GM21367 (cell line): Measurements from ENCODE around the gene RASGEF1C.

Experiments used
- ATAC-seq: cut with Tn5 transposase; IDR thresholded peaks from one replicate; pipeline ENCODE4 v1.9.1; 2021; ENCODE audit not compliant: unreplicated experiment

Gene RASGEF1C

DNA sequence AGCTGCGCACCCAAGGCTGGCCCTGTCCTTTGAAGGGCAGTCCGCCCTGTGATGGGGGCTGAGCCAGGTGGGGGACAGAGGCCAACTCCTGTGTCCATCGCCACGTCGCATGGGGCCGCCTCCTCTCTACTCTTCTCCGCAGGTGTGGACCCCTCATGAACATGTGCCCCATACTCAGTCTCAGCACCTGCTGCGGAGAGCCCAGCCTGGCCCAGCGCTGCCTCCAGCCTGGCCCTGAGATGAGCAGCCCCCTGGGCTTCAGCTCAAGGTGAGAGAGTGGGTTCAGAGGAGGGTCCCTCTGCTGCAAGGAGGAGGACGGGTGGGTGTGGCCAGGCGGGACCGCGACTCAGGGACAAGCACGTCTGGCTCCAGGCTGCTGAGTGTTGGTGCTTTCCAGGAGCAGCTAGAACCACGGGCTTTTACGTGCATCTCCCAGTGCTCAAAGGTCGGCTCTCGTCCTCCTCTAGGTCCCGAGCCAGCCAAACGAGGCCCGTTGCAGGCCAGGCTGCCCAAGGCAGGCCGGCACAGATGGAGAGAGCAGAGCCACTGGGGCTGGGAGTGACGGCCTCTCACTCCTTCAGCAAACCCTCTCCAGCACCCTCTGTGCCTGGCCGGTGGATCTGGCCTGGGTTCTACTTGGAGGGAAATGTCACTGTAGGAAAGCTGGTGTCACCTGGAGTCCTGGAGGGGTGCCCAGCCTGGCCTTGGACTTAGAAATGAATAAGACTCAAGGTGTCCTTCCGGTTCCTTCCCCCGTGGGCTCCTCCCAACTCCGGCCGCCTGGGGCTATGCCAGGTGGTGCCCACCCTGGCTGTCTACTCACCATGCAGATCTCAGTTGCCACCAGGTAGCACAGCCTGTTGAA is 88.5 kb downstream of the RASGEF1C start:
- no peak for ATAC-seq

DNA sequence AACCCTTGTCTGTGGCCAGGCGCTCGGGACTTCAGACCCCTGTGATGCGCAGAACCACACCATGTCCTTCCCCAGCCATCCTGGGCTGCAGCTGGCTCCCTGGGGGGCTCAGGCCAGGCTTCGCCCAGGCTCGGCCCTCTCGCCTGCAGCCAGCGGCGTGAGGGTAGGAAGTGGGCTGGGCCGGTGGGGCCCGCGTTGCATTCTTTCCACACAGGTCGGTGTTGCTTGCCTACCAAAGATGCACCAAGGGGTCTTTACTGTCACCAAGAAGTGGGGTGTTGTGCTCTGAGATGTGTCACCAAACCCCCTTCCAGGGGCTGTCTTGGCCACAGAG is 89.1 kb downstream of the RASGEF1C start:
- ATAC-seq = no peak

DNA sequence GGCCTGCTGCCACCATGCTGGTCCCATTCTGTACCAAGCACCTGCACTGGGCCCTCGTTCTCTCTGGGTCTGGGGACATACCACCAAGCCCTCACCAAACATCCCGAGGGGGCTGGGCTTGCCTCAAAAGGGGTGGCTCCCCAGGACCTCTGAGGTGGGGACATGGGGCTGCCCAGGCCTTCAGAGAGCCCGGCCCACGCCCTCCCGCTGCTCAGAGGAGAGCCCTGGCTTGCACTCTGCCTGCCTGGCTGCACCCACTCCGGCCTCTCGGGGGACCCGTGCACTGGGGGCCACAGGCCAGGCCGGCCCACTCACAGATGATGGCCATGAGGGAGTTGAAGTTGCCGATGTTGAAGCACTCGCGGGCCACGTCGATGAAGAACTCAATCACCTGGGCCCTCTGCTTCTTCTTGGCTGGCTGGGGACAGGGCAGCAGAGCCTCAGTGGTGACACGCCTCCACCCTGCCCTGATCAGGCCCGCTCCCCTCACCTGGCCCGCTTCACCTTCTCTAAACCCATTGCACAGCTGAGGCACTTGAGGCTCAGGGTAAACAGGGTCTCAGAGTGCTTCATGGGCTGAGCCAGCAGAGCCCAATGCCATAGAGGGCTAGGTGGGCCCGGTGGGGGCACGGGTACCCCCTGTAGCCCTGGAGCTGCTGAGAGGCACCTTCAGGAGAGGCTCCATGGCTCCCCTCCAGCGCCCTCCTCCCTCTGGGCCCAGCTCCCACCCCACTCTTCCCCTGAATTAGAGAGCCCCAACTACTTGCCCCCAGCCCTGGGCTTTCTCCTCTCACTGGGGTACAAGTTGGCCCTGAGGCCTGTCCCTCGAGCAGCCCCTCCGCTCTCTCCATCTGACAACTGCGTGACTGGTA is 89.7 kb downstream of the RASGEF1C start:
- no peak for ATAC-seq

DNA sequence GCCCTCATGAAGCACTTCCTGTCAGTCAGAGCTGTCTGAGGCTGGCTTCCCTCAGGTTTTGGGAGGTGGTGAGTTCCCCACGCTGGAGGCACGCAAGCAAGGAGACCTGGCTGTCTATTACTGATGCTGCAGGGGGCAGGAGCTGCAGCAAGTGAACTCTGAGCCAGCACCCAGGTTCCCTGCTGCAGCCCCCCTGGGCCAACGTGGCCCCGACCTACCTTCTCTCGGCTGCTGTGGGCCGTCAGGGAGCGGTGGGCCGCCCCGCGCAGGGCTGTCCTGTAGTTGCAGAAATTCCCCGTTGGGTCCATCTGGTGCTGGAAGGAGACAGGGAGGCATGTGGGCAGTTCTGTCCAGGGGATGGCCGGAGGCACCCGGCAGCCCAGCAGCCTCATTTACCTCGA is 90.6 kb downstream of the RASGEF1C start:
- ATAC-seq = no peak

DNA sequence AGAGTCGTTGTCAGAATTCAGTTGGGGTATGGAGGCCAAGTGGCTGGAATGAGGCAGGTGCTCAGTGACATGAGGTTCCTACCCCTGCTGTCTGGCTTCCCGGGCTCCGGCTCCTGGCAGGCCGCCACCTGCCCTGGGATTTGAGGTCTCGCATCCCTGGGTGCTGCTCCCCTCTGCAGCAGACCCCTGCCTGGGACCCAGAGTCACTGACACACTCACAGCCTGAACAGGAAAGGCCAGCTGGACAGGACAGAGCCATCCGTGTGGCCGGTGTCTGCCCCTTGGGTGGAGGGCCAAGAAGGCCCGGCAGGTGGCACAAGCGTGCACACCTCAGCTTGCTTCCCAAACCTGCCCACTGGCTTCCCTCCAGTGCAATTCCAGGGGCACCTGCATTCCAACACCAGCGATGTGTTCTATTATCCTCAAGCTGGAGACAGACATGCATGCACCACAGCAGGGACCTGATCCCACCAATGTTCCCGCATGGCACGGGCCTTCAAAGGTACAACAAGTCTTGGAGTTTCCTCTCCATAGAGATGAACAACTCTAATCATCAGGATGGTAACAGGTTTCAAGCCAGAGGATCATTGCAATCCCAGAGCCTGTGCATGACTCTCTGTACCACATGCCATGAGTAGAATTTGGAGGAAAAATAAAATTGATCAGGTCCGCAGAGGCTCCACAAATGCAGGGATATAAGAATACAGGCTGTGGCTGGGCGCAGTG is 91.8 kb downstream of the RASGEF1C start:
- no peak for ATAC-seq

DNA sequence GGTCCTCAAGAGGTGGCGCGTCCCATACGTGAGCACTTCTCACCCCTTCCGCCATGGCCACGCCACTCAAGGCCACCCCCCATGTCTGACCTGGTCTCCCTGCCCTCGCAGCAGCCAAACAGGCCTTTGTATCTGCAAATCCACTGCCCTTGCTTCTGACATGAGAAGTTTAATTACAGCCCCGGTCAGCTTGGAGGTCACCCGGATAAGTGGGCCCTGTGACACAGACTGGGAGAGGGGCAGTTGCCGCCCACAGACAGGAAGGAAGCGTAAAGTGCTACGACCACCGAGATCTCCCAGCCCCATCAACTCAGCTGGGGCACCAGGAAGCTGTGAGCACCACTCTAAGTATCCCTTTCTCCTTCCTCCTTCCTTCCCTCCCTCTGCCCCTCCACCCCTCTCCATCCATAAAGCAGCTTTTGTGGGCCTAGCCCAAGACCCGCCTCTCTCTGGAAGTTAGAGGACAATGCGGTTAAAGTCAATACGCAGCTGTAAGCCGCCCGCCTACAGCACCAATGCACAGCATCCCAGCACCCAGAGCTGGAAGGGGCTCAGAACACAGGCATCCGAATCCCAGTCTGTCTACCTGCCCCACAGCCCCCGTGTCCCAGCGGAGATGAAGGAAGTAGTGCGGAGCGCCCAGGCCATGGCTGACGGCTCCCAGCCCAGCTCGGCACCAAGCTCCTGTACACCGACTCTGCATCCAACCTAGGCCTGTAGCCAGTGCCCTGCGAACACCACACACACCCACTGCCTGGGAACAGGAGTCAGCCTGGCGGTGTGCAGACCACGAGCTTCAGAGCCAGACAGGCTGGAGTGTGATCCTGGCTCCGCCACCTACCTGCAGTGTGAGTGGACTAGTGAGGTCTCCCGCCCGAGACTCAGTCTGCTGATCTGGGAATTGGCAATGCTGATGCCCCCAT is 92.7 kb downstream of the RASGEF1C start:
- ATAC-seq = no peak

DNA sequence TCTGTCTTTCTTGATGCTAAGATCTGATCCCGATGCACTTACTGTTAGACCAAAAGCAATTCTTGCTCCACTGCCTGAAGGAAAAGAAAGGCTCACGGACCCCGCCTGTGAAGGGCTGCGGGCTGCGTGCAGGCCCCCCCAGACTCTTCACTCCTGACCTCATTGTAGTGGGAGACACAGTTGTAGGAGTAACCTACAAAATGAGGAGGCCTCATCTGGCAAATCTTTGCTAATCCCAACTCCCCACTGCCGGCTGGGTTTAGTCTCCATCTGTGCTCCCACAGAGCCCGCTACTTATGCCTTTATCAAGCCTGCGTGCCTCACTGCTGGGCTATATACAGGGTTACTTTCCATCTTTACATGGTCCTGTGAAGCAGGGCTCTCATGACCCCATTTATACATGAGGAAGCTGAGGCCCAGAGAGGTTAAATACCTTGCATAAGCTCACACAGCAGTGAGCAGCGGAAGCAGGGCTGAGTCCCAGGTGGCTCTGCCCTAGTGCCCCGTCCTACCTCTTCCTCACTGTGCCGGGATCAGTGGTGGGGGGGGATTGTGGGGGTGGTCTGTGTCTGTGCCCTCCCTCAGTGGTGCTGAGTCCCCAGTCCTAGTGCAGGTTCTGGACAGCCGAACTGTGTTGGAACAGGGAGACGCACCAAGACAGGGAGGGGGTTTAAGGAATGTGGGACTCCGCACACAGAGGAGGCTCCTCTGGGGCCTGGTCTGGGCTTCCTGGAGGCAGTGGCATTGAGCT is 93.5 kb downstream of the RASGEF1C start:
- no peak for ATAC-seq

DNA sequence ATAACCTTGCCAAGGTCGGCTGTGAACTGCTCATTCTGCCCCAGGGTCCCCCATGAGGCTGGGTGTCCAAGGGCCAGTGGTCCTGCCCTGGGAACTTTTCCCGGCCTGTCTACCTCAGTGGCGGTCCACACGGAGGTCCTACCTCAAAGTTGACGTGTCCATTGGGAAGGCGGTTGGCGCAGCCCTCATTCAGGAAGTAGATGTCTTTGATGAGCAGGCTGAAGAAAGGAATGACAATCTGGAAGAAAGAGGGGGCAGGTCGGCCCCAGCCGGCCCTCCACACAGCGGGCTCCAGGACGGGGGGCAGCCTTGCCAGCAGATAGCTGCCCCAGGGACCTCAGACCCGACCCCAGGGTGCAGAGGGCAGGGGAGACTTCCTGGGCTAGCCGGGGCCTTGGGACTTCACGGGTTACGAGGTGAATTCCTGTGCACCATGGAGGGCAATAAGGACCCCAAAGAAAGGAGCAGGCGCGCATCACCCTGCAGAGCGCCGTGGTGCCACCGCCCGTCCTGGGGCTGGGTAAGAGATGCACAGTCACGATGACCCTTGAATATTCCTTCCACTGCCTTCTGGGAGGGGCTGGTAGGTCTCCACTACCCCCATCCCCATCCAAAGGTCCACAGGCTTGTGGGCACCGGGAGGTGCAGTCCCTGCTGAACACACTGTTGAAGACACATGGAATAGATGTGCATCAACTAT is 94.6 kb downstream of the RASGEF1C start:
- no peak for ATAC-seq

DNA sequence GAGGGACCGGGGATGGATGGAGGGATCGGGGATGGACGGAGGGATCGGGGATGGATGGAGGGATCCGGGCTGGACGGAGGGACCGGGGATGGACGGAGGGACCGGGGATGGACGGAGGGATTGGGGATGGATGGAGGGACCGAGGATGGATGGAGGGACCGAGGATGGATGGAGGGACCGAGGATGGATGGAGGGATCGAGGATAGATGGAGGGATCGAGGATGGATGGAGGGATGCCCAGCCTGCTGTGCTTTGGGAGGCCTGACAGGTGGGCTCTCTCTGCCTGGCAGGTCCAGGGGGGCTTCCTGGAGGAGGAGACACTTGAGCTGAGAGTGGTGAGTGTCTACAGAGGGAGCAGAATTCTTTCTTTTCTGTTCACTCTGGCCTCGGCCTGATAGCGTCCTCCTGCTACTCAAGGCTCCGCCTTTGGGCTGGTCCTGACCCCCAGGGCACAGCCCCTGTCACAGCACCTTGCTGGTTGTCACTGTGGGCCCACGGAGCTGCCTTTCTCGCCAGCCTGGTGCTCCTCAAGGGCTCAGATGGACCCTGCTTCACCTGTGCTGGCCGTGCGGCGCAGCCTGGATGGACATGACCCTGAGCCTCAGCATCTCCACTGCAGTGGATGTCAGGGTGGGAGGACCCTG is 95.2 kb downstream of the RASGEF1C start:
- ATAC-seq = no peak

DNA sequence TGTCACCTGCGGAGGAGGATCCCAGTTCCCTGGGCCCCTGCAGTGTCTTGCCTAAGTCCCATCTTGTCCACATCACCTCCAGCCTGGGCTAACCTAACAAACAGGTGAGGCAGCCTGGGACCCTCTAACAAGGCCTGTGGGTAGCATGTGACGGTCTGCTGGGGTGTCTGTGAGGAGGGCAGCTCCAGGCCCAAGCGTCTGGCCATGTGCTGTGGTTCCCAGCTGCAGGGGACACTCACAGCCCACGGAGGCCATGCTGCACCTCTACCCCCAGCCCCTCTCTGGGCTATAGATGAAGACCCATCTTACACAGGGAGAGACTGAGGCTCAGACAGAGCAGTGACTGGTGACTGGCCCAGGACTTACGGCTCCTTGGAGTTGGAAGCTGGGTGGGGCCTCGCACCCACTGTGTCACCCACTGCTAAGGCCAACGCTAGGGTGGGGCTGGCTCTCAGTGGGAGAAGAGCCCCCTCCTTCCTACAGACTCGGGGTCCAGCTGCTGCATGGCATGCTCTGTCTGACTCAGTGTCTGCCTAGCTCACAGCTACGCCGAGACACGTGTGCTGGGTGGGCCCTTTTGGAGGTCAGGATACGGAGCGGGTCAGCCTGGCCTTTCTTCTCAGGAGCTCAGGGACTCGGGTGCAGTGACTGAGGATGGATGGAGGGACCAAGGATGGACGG is 96.7 kb downstream of the RASGEF1C start:
- no peak for ATAC-seq

DNA sequence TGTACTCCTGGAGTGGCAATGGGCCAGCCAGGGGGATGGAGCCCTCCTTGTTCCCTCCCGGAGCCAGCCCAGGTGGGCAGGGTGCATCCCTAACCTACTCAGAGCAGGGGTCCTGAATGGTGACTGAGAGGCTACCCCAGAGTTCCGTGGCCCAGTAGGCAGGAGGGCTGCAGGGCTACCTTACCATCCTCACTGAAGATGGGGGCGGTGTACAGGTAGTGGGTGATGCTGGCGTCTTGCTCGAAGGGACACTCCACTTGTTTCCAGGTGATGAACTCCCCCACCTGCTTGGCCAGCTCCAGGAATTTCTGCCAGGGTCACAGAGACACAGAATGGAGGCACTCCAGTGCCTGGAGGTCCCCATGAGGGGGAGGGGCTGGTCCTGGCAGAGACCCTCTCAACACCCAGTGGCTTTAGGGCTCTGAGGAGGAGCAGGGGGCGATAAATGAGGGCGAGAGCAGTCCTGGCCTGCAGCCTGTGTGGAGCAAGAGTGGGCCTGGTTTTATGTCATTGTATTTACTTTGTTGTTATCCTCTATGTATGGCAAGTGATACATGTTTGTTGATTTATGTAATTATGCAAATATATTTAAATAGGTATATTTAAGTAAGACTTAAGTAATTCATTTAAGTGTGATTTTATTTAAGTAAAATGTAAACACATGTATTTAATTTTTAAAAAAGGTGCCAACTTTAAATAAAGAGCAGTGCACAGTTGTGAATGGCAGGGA is 97.6 kb downstream of the RASGEF1C start:
- ATAC-seq = no peak

DNA sequence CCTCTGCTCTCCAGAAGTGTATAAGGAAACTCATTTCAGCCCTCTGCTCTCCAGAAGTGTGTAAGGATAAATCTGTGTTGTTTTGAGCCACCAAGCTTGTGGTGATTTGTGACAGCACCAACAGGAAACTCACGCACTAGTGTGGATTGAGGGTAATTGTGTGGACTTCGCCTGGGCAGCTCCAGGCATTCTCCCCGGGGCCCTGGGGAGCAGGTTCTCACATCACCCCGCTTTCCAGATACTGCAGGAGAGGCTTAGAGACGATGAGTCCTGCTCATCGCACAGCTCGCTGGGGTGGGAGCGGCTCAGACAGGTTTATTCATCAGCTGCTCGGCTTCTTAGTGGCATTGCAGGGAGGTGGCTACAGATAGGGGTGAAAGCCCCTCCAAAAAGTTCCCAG is 99.1 kb downstream of the RASGEF1C start:
- no peak for ATAC-seq

DNA sequence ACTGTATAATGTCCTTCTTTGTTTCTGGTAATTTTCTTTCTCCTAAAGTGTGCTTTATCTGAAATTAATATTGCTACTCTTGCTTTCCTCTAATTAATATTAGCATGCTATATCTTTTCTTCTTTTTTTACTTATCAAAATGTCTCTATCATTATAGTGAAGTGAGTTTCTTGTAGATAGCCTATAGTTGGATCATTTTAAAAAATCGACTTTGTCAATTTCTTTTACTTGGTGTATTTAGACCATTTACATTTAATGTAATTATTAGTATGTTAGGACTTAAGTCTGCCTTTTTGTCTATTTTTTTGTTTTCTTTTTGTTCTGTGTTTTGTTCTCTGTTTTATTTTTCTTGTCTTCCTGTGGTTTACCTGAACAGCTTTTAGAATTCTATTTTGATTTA is 102.0 kb downstream of the RASGEF1C start:
- no peak for ATAC-seq

DNA sequence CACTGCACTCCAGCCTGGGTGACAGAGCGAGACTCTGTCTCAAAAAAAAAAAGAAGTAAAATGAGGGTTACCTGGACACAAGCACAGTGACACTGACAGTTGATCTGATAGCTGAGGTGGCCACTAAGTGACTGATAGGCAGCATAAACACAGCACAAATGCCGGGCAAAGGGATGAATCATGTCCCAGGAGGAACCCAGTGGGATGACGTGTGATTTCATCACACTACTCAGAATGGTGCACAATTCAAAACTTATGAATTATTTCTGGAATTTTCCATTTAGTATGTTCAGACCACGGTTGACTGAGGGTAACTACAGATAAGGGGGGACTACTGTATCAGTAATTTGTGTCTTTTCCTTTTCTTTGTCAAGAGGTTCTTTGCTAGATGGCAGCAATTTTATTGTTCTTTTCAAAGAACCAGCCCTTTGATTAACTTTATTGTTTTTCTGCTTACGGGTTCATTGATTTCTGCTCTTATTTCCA is 103.1 kb downstream of the RASGEF1C start:
- ATAC-seq = no peak

DNA sequence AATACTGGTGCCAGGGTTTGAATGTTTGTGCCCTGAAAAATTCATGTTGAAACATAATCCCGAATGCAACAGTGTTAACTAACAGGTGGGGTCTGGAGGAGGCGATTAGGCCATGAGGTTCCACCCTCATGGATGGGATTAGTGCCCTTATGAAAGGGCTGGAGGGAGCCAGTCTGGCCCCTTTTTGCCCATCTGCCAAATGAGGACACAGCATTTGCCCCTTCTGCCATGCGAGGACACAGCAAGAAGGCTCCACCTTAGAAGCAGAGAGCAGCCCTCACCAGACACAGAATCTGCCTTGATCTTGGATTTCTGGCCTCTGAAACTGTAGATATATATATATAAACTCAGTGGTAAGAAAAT is 104.9 kb downstream of the RASGEF1C start:
- ATAC-seq = no peak

DNA sequence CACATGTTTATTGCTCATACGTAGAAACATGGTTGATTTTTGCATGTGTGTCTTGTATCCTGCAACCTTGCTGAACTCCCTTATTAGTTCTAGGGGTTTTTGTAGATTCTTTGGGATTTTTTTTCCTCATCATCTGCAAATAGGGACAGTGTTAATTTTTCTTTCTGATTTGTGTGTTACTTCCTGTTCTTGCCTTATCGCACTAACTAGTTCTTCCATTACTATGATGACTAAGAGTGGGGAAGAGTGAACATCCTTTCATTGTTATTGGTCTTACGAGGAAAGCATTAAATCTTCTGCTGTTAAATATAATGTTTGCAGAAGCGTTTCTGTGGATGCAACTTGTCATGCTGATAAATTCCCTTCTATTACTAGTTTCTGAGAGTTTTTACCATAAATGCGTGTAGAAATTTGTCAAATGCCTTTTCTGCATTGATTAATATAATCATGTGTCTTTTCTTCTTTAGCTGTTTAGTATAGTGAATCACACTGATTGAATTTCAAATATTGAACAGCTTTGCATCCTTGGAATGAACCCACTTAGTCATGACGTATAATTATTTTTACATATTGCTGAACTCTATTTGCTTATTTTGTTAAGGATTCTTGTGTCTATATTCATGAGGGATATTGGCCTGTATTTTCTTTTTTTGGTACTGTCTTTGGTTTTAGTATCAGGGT is 105.4 kb downstream of the RASGEF1C start:
- no peak for ATAC-seq

DNA sequence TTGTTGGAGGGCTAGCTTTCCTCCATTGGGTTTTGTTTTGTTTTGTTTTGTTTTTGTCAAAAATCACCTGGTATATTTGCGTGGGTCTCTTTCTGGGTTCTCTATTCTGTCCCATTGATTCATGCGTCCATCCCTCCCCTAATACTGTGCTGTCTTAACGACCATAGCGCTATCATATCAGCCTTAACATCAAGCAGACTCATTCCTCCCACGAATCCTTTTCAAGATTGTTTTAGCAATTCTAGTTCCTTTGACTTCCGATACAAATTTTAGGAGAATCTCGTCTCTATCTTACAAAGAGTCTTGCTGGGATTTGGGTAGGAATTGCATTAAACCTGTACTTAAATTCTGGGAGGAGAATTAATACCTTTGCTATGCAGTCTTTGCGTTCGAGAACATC is 106.4 kb downstream of the RASGEF1C start:
- no peak for ATAC-seq
